IMR-90 (cell line): ENCODE data around the gene S100Z. TPM values are rescaled to one million over a fixed set of nuclear protein-coding genes. Genes with fewer than 3 reads are reported as not detected.
"Not testable (repeated sequence)": the region's sequence is repeated elsewhere in the genome, so short reads cannot be mapped to it uniquely, and the experiment has no call there.

ENCODE experiments used
- ATAC-seq: fragments of 200-7000 bp; cut with Tn5 transposase; 2 replicates; pipeline ENCODE4 v1.9.1; 2020; ENCODE audit warnings: low read depth, mild to moderate bottlenecking, moderate library complexity
- BruUV-seq: library from RNA; stranded (reverse); fragments of 400-500 nt; replicated peaks from 2 replicates; lab custom pipeline; 2021; lab: Mats Ljungman, UMichigan
- CTCF ChIA-PET: fragments of 300-600 bp; formaldehyde crosslinking; extraction: SDS; loops from one replicate; lab custom pipeline; 2021; ENCODE audit warnings: antibody characterized with exemption; lab: Yijun Ruan, JAX
- POLR2A ChIA-PET: fragments of 300-600 bp; sonication (Branson Sonifier 250); formaldehyde crosslinking; loops from one replicate; lab custom pipeline; 2022; ENCODE audit warnings: antibody characterized with exemption; ENCODE audit not compliant: unreplicated experiment; lab: Charles Lee
- DNase-seq: peaks from one replicate; pipeline ENCODE4 v3.0.0; 2013
- H2AFZ ChIP-seq: replicated peaks from 2 replicates; pipeline ENCODE3; 2013; ENCODE audit warnings: low read length, mild to moderate bottlenecking; ENCODE audit not compliant: poor library complexity
- H2AK5ac ChIP-seq: 2 replicates; pipeline ENCODE4 v1.6.1; 2013; ENCODE audit warnings: low read depth, low read length, inconsistent platforms
- H2AK9ac ChIP-seq: replicated peaks from 2 replicates; pipeline ENCODE3; 2013; ENCODE audit warnings: mild to moderate bottlenecking, low read depth, low read length, moderate library complexity; ENCODE audit not compliant: poor library complexity
- H2BK120ac ChIP-seq: 2 replicates; pipeline ENCODE4 v1.6.1; 2013; ENCODE audit warnings: low read depth, low read length, inconsistent platforms
- H2BK15ac ChIP-seq: 3 replicates; pipeline ENCODE4 v1.6.1; 2013; ENCODE audit warnings: low read depth, low read length, inconsistent platforms
- H2BK20ac ChIP-seq: 2 replicates; pipeline ENCODE4 v1.6.1; 2013; ENCODE audit warnings: low read depth, mild to moderate bottlenecking, inconsistent platforms, low read length, moderate library complexity
- H2BK5ac ChIP-seq: 2 replicates; pipeline ENCODE4 v1.6.1; 2013; ENCODE audit warnings: mild to moderate bottlenecking, low read depth, low read length, inconsistent platforms; ENCODE audit not compliant: poor library complexity, severe bottlenecking
- H3K14ac ChIP-seq: replicated peaks from 2 replicates; pipeline ENCODE4 v1.6.1; 2013; ENCODE audit warnings: low read depth, low read length, inconsistent platforms
- H3K18ac ChIP-seq: 2 replicates; pipeline ENCODE4 v1.6.1; 2013; ENCODE audit warnings: low read depth, low read length, control low read depth
- H3K23ac ChIP-seq: 2 replicates; pipeline ENCODE4 v1.6.1; 2013; ENCODE audit warnings: low read depth, low read length, inconsistent platforms
- H3K27ac ChIP-seq: 2 replicates; pipeline ENCODE4 v1.5.1; 2013; ENCODE audit warnings: mild to moderate bottlenecking, control low read depth, low read length; ENCODE audit not compliant: insufficient read depth
- H3K27me3 ChIP-seq: 2 replicates; pipeline ENCODE4 v1.6.1; 2013; ENCODE audit warnings: low read length; ENCODE audit not compliant: control insufficient read depth, insufficient read depth
- H3K36me3 ChIP-seq: 2 replicates; pipeline ENCODE4 v1.6.1; 2013; ENCODE audit warnings: low read length, mixed read lengths; ENCODE audit not compliant: control insufficient read depth, insufficient read depth
- H3K4ac ChIP-seq: 2 replicates; pipeline ENCODE4 v1.6.1; 2013; ENCODE audit warnings: low read depth, low read length, inconsistent platforms
- H3K4me1 ChIP-seq: 2 replicates; pipeline ENCODE4 v1.6.1; 2013; ENCODE audit warnings: low read length, mixed read lengths; ENCODE audit not compliant: control insufficient read depth, insufficient read depth
- H3K4me2 ChIP-seq: 2 replicates; pipeline ENCODE4 v1.6.1; 2013; ENCODE audit warnings: low read depth, mild to moderate bottlenecking, control low read depth, low read length, moderate library complexity
- H3K4me3 ChIP-seq: 2 replicates; pipeline ENCODE4 v1.5.1; 2013; ENCODE audit warnings: low read depth, mild to moderate bottlenecking, control low read depth, low read length, moderate library complexity; ENCODE audit not compliant: insufficient read depth
- H3K56ac ChIP-seq: 2 replicates; pipeline ENCODE4 v1.6.1; 2013; ENCODE audit warnings: low read length, inconsistent platforms; ENCODE audit not compliant: insufficient read depth; ENCODE audit errors: extremely low read depth
- H3K79me1 ChIP-seq, 2 experiments: 2 replicates each; pipeline ENCODE4 v1.6.1; 2013; ENCODE audit warnings: low read length in 2 of 2, inconsistent platforms in 1 of 2, low read depth in 1 of 2
- H3K9ac ChIP-seq: 2 replicates; pipeline ENCODE4 v1.6.1; 2013; ENCODE audit warnings: low read depth, low read length, control low read depth
- H3K9me1 ChIP-seq: 2 replicates; pipeline ENCODE4 v1.6.1; 2013; ENCODE audit warnings: low read length, inconsistent platforms; ENCODE audit not compliant: insufficient read depth
- H3K9me3 ChIP-seq: 2 replicates; pipeline ENCODE4 v1.6.1; 2013; ENCODE audit warnings: low read length; ENCODE audit not compliant: control insufficient read depth, insufficient read depth
- H4K20me1 ChIP-seq: 2 replicates; pipeline ENCODE4 v1.6.1; 2013; ENCODE audit warnings: low read length, inconsistent platforms; ENCODE audit not compliant: insufficient read depth
- H4K5ac ChIP-seq: 2 replicates; pipeline ENCODE4 v1.6.1; 2013; ENCODE audit warnings: mild to moderate bottlenecking, low read depth, low read length, control low read depth
- H4K8ac ChIP-seq, 2 experiments: 2 replicates each; pipeline ENCODE4 v1.6.1; 2013; ENCODE audit warnings: low read depth in 2 of 2, low read length in 2 of 2, control low read depth in 1 of 2, inconsistent platforms in 1 of 2
- H4K91ac ChIP-seq: 2 replicates; pipeline ENCODE4 v1.6.1; 2013; ENCODE audit warnings: low read depth, low read length, inconsistent platforms; ENCODE audit not compliant: insufficient read depth
- WGBS, 2 experiments: methylation state at CpG; one replicate each; pipeline versions ENCODE4 v1.1.5 to v1.1.7; 2013; ENCODE audit warnings: missing lambda C conversion rate in 2 of 2; ENCODE audit not compliant: insufficient read length in 1 of 2; ENCODE audit errors: extremely low coverage in 2 of 2; 5-methylcytosine and 5-hydroxymethylcytosine counted together
- dilution Hi-C: fragments of 300-500 bp; cut with HindIII; formaldehyde crosslinking; loops from one replicate; pipeline ENCODE4 v1.14.3; 2018; ENCODE audit warnings: low sequenced_read_pairs; ENCODE audit not compliant: unreplicated experiment
- in situ Hi-C: fragments of 300-500 bp; cut with MboI; formaldehyde crosslinking; loops from 3 replicates; pipeline ENCODE4 v1.14.3; 2019; ENCODE audit warnings: low sequenced_read_pairs, inconsistent platforms, mixed read lengths
- intact Hi-C: fragments of 100-400 bp; cut with micrococcal nuclease; formaldehyde crosslinking; loops from 2 replicates; pipeline ENCODE4 v1.10.0; 2022
- polyA plus RNA-seq, 3 experiments: library from polyadenylated mRNA; depleted of rRNA; stranded (reverse); fragments of >200 nt; gene quantifications; 2 replicates each; pipeline ENCODE4 v1.2.3, GENCODE V29; 2012; ENCODE audit warnings: low replicate concordance in 1 of 3
- total RNA-seq: library from RNA; depleted of rRNA; stranded (reverse); fragments of >200 nt; gene quantifications from 2 replicates; pipeline ENCODE4 v1.2.3, GENCODE V29; 2012

The S100Z gene
- total and polyA plus RNA-seq, 2 of the 4 experiments (the other 2 are of a cell fraction): not detected

DNA sequence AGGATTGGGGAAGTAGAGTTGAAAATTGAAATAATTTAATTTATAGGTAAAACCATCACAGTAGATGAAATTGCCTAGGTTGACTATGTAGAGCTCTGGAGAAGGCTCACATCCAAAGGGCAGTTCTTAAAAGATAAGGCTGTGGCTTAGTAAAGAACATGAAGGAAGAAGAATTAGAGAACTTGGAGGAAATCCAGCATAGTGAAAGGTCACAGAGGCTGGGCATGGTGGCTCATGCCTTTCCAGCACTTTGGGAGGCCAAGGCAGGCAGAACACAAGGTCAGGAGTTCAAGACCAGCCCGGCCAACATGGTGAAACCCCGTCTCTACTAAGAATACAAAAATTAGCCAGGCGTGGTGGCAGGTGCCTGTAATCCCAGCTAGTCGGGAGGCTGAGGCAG, 7.0 kb downstream of the S100Z start:
- H2AK9ac ChIP-seq, H3K23ac ChIP-seq, H4K20me1 ChIP-seq, H2BK15ac ChIP-seq, H3K56ac ChIP-seq, H3K9me3 ChIP-seq, H4K91ac ChIP-seq, H4K5ac ChIP-seq, H3K4me1 ChIP-seq, BruUV-seq, POLR2A ChIA-PET, H3K79me1 ChIP-seq, DNase-seq, H3K4me2 ChIP-seq, ATAC-seq, CTCF ChIA-PET, H4K8ac ChIP-seq, H3K9me1 ChIP-seq, H3K14ac ChIP-seq, H2BK20ac ChIP-seq, H3K36me3 ChIP-seq, H3K9ac ChIP-seq, H2BK120ac ChIP-seq, H3K4me3 ChIP-seq, dilution Hi-C loops, intact Hi-C loops, in situ Hi-C loops, H2AK5ac ChIP-seq, H3K18ac ChIP-seq, H2BK5ac ChIP-seq, H3K27me3 ChIP-seq, H3K27ac ChIP-seq, H3K4ac ChIP-seq, H2AFZ ChIP-seq: not testable (repeated sequence)
- no CpG with 5 or more reads among the region's 4 CpGs for WGBS, 2 experiments
